HuH-7.5 (cell line): Measurements from ENCODE around the gene VWA5B1.
"Not testable (repeated sequence)": the region's sequence is repeated elsewhere in the genome, so short reads cannot be mapped to it uniquely, and the experiment has no call there.

Source experiments
- DNase-seq: peaks from one replicate; pipeline ENCODE4 v3.0.0; 2011; ENCODE audit warnings: low spot score

Gene VWA5B1

DNA sequence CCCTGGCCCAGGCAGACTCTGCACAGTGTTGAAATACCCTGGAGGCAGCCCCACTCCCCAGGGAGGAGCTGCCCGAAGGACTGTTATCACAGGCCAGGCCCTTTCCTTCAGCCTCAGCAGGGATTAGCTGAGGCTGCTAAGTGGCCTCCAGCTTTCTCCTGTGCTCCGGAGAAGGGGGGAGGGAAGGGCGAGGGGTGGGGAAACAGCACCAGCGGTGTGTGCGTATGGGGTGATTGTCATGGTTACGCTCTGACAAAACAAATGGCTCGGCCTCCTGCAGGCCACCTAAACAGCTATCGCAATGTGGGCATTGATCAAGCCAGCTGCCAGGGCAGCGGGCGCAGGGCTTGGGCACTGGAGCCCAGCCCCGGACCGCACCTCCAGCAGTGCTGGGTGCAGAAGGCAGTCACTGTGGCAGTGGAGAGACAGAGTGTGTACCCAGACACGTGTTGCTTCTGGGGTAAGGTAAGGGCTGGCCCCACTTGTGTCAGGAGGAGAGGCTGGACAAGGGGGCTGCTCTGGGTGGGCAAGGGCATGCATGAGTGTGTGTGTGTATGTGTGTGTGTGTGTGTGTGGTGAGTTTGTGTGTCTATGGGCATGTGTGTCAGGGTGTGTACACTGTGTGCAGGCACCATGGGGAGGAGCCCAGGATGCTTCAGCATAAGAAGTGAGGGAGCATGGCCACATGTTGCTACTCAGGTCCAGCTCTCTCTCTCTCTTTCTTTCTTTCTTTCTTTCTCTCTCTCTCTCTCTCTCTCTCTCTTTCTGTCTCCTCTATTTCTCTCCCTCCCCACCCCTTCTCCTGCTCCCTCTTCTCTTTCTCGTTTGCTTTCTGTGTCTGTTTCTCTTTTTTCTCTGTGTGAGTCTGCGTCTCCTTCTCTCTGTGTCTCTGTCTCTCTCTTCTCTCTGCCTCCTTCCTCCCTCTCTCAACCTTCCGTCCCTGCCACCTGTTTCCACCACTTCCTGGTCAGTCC lies at the start of gene VWA5B1:
TSS of gene VWA5B1 (plus strand) at position 252 of the 974 bp plus-strand sequence. CDS start 19,727 bp downstream, outside the sequence.
- no peak for DNase-seq

GRCh38 chr1:20242890-20243479 lies 47.7 kb upstream of the VWA5B1 start:
- DNase-seq = no peak

- DNase-seq = no peak
Observed at GRCh38 chr1:20248971-20249612, 41.6 kb upstream of the VWA5B1 start.

DNA sequence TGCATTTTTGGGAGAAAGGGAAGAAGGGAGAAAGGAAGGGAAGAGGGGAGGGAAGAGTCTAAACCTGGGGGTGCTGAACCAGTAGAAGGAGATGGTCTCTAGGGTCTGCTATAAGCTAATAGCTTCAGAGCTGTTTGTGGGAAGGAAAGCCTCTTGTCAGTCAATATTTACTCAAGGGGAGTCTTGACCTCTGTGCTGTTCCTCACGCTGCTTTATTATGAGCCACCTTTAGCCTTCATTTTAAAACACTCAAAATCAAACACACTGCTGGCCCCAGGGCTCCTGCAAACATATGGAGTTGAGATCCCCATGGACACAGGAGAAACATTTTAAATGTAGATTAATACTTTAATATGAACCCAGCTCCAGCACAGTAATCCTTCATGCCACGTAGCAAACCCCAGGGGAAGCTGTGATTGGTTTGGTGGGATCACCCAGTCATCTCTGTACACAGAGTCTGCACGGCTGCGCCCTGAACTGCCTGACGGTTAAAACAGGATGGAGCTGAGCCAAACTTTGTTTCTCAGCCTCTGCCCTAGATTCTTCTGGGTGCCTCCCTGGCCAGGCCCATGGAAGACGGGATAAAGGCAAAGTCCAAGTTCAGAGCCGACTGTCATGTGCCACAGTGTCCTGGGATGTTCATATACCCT lies 40.2 kb upstream of the VWA5B1 start:
- DNase-seq = no peak

DNA sequence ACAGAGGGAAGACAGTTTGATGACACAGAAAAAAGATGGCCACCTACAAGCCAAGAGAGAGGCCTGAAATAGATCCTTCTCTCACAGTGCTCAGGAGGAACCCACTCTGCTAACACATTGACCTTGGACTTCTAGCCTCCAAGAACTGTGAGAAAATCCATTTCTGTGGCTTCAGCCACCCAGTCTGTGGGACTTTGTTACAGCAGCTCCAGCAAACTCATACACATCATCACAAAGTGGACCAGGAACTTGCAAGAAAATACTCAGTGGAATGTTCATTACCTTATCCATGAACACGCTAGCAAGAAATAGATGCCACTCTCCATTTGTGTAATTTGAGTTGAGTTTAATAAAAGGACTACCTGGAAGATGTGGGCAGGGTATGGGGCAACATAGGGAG lies 38.1 kb upstream of the VWA5B1 start:
- no peak for DNase-seq

DNA sequence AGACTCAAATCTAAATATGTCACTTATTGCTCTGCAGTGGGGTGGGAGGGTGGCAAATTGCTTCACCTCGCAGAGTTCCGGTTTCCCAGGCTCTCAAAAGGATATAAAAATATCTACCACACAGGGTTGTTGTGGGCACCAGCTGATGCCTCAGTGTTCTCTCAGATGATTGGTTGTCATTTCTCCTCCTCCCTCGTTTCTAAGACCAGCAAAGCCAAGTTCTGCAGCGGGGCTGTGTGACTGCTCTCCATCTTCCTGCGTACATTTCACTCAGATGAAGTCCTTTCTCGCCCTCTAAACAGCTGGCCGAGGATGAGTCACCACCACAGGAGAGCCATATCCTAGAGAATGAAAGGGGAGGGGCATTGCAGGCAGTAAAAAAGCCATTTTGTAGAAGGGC lies 35.0 kb upstream of the VWA5B1 start:
- DNase-seq = no peak

- DNase-seq = no peak
Observed at GRCh38 chr1:20259646-20260045, 31.0 kb upstream of the VWA5B1 start.

GRCh38 chr1:20261095-20261494 lies 29.6 kb upstream of the VWA5B1 start:
- no peak for DNase-seq

- no peak for DNase-seq
Observed at GRCh38 chr1:20262810-20263534, 27.7 kb upstream of the VWA5B1 start.

DNA sequence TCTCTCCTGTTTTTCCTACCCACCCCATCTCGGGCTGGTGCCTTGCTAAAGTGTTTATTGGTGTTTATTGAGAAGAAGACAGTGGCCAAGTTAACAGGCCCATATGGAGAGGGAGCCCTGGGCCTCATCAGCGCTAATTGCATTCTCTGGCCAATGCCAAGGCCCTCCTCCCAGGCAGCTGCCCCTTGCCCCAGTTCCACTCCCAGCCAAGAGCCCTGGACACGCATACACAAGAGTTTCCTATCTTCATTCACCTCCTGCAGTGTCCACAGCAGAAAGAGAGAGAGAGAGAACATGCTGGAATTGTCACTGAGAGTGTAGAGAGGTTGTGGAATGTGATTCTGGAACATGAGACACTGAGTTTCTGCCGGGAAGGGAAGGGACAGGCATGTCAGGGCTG lies 25.4 kb upstream of the VWA5B1 start:
- no peak for DNase-seq

DNA sequence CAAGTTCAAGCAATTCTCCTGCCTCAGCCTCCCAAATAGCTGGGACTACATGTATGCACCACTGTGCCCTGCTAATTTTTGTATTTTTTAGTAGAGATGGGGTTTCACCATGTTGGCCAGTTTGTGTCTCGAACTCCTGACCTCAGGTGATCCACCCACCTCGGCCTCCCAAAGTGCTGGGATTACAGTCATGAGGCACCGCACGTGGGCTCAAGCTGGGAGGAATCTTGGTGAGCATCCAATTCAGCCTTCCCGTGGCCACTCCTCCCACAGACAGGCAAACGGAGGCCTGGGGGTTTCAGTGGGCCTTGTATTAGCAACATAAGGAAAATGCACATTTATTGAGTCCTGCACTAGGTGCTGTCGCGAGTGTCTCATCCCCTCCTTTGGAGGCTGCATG lies 24.5 kb upstream of the VWA5B1 start:
- no peak for DNase-seq

DNA sequence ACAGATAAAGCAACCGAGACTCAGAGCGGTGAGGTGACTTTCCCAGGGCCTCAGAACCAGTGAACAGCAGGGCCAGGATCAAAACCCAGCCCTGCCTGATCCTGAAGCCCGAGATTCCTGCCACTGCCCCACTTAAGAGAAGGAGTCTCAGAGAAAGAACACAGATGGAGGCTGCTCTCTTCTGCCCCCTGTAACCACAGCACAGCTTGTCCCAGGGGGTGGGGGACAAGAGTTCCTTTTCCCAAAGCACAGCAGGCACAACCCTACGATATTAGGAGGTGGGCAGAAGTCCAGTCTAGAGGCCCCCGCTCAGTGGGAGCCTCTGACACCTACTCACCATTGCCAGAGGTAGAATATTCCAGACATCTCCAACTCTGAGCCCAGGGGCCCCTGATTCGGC lies 24.0 kb upstream of the VWA5B1 start:
- no peak for DNase-seq

DNA sequence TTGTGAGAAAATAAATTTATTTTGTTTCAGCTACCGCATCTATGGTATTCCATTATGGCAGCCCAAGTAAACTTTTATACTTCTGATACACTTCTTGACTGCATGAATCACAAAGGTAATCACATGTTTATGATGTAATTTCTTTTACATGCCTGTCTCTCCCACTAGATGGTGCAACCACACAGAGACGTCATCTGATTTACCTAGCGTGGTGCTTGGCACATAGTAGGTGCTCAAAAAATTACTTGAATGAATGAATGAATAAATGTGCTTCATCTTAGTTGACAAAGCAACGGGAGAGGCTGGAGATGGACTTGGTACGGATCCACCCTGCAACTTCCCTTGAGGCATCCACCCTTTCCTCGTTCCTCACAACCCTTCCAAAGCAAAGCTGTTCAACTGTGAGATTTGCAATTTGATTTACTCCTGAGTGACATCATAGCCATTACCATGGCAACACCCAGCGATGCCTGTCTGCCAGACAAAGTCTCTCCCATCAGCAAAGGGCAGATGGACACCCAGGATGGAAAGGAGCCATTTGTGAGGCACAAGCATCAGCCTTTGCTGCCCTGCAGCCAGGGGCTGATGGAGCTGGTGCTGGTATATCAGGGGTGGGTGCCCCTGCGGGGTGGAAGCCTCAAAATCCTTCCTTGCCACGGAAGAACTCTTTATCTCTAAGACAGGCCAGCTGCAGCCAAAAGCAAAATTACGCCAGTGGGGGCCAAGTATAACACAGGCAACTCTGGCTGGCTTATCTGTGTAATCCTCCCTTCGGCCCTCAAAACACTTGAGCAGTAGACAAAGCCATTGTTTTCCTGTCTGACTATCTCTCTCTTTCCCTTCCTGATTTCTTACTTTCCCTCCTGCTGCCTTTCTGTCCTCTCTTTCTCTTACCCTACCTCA lies 18.9 kb upstream of the VWA5B1 start:
- DNase-seq = no peak

DNA sequence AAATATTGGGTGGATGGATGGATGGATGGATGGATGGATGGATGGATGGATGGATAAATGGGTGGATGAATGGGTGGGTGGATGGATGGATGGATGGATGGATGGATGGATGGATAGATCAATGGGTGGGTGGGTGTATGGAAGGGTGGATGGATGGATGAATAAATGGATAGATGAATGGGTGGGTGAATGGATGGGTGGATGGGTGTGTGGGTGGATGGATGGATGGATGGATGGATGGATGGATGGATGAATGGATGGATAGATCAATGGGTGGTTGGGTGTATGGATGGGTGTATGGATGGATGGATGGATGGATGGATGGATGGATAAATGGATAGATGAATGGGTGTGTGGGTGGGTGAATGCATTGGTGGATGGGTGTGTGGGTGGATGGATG lies 17.0 kb upstream of the VWA5B1 start:
- not testable (repeated sequence) for DNase-seq

- no peak for DNase-seq
Observed at GRCh38 chr1:20275319-20275925, 15.3 kb upstream of the VWA5B1 start.

- no peak for DNase-seq
Observed at GRCh38 chr1:20276485-20277159, 14.1 kb upstream of the VWA5B1 start.

DNA sequence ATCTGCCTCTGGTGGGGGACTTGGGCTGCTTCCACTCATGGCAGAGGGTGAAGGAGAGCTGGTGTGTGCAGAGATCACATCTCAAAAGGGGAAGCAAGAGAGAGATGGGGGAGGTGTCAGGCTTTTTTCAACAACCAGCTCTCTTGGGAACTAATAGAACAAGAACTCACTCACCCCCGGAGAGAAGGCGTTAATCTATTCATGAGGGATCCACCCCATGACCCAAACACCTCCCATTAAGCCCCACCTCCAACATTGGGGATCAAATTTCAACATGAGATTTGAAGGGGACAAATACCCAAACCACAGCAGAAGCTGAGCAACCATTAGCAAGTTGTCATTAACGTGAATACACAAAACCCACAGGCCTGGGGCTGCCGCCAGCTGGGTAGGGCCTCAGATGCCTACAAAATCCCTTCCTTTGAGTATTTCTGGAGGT lies 12.0 kb upstream of the VWA5B1 start:
- no peak for DNase-seq

DNA sequence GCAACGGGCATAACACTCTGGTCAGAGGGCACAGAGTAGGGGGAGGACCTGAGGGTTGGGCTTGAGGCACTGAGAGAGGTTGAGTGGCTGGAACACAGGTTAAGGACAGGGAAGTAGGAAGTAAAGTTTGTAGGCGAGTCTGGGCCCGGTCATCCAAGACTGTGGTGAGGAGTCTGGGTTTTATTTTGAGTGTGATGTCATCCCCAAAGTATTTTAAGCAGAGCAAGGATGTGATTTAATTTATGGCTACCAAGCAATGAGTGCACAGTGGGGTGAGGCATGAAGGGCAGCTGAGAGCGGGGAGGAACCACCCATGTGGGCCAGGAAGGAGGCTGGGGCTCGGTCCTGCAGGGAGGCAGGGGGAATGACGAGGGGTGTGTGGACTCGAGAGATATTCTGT lies 11.2 kb upstream of the VWA5B1 start:
- DNase-seq = no peak

DNA sequence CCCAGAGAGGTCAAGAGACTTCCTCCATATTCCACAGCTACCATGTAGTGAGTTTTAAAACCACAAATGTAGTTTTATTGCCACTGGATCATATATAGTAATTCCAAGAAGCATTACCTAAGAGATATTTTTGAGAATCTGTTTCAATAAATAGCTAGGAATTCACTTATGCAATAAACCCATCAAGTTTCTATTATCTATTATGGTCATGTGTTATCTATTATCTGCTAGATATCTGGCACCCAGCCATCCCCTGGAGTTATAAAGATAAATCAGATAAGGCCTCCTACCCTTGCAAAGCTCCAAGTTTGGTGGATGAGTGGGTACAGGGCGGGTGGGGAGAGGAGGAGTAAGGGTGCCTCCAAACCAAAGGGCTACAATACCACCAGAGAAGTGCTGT lies 10.3 kb upstream of the VWA5B1 start:
- DNase-seq = no peak

DNA sequence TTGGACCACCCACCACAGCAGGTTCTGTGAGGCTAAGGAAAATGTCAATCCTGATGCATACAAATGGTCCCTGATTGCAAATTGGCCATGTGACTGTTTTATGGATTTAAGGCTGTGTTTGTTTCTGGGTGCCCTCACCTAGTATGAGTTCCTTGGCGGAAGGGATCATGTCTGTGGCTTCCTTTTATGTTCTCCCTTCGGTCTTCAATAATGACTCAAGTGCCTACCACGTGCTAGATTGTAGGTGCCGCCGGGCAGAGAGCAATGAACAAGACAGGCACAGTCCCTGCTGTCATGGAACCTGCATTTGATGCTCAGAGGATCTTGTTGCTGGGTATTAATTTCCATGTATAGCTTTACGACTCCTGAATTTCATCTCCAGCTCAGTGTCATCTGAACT lies 9.8 kb upstream of the VWA5B1 start:
- DNase-seq = no peak
